Natural killer cell treated with Interleukin-12 subunit alpha and Interleukin-12 subunit beta and Interleukin-15 and Interleukin-18, amount 100 ng/mL, for 72 hours (primary cell): Measurements from ENCODE around the gene ANKK1. TPM values are rescaled to one million over a fixed set of nuclear protein-coding genes. Genes with fewer than 3 reads are reported as not detected.

Experiments
- ATAC-seq, 2 donors: fragments of 150-1000 bp; cut with Tn5 transposase in 1 of 2; sonication (Bioruptor Pico), chemical (Tn5 transposase) in 1 of 2; 2 replicates each; pipeline ENCODE4 v1.10.0; 2021
- DNase-seq: peaks from one replicate; pipeline ENCODE4 v3.0.0; 2022; ENCODE audit warnings: low spot score
- H3K27ac Mint-ChIP-seq, 2 donors: 1 replicate in 1 of 2; 2 replicates in 1 of 2; pipeline ENCODE4 v1.8.0; 2022; ENCODE audit warnings: mixed read lengths in 2 of 2, mild to moderate bottlenecking in 1 of 2, moderate library complexity in 1 of 2
- H3K27me3 Mint-ChIP-seq, 2 donors: 1 replicate in 1 of 2; 2 replicates in 1 of 2; pipeline ENCODE4 v1.8.0; 2022; ENCODE audit warnings: mixed read lengths in 2 of 2
- H3K36me3 Mint-ChIP-seq: one replicate; pipeline ENCODE4 v1.8.0; 2022; ENCODE audit warnings: mixed read lengths
- H3K4me1 Mint-ChIP-seq, 2 donors: 1 replicate in 1 of 2; 2 replicates in 1 of 2; pipeline ENCODE4 v1.8.0; 2022; ENCODE audit warnings: low read depth in 2 of 2, mixed read lengths in 2 of 2, mild to moderate bottlenecking in 1 of 2
- H3K4me3 Mint-ChIP-seq: one replicate; pipeline ENCODE4 v1.8.0; 2022; ENCODE audit warnings: mixed read lengths
- H3K9me3 Mint-ChIP-seq: 2 replicates; pipeline ENCODE4 v1.8.0; 2022; ENCODE audit warnings: mixed read lengths
- total RNA-seq, 2 donors: library from RNA; stranded (reverse); gene quantifications; one replicate each; pipeline ENCODE4 v1.2.3, GENCODE V29; 2022

The ANKK1 gene
- total RNA-seq, 2 donors from 2014 or later: 0.19 TPM; not detected in 1

DNA sequence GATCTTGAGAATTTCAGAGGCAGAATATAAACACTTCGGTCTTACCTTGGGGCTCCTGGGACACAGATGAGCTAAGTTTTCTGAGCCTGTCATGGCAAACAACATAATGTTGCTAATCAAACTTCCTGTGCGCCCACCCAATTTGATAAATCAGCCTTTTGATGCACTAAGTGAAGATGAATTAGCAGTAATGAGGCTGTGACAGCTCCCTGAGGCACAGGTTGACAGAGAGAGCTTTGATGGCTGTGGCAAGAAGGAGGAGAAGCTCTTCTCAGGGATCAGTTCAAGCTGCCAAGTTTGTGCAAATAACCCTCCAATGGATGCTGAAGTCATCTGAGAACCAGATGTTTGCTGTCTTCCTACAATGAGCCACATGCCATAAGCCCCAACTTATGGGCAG lies 53.2 kb downstream of the ANKK1 start:
- ATAC-seq: no peak
- H3K27ac Mint-ChIP-seq: no peak overlapping the region

DNA sequence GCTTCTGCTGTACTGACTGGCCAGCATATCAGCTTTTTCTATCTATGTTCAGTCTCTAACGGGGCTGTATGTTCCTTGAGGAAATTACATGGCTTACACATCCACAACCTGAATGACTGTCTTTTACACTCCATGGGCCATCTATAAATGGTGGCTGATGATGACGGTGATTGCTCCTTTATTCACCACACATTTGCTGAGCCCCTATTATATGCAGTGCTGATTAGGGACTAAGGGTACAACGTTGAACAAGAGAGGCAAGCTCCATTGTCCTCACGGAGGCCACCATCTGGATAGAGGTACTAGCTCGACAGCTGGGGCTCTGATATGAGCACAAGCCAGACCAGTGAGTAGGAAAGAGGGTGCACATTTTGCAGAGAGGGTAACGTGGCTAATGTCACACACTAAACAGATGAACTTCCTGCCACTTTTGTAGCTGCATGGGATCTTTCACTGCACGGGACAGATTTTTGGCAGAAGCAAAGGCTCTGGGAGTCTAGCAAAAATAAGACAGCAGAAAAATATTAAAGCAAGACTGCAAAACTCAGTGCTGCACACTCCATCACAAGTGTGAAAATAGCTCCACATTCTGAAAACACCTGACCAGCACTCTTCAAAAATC lies 57.0 kb downstream of the ANKK1 start:
- no peak for DNase-seq
- Mint-ChIP-seq H3K36me3 (no peaks in the 10 kb centered on the region), H3K27ac (no peak overlapping the region), H3K4me1 (peaks cover 0 to 7% of the 10 kb centered on the region in 2 donors), H3K9me3 (no peaks in the 10 kb centered on the region), H3K27me3 (peaks cover 19 to 27% of the 10 kb centered on the region in 2 donors), H3K4me3 (no peak overlapping the region)
- ATAC-seq: no peak

More for the DNA sequence above, 53.2 kb downstream of the ANKK1 start:
- Mint-ChIP-seq H3K36me3 (no peaks in the 10 kb centered on the region), H3K9me3 (no peaks in the 10 kb centered on the region), H3K27me3 (peaks cover 8 to 27% of the 10 kb centered on the region in 2 donors), H3K4me1 (no peaks in the 10 kb centered on the region), H3K4me3 (no peak overlapping the region)
- DNase-seq: no peak

DNA sequence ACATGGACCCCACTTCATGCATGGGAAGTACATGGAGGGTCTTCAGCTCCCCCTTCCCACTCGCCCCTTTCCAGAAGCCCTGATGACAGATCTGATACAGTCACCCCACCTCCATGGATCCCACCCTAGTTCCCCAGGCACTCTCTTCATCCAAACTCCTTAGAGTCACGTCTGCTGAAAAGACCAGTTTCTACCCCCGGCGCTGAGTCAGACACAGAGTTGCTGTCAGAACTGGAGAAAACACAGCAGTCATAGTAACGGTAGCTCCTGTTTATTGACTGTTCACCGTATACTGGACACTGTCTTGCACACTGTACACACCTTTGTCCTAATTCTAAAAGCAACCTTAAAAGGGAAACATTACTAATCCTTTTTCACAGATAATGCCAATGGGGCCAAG lies 58.5 kb downstream of the ANKK1 start:
- peaks cover 16 to 23% of the 10 kb centered on the region in 2 donors for H3K27me3 Mint-ChIP-seq
- no peaks in the 10 kb centered on the region for H3K36me3 Mint-ChIP-seq
- no peak overlapping the region for H3K27ac Mint-ChIP-seq
- no peaks in the 10 kb centered on the region for H3K9me3 Mint-ChIP-seq
- no peak overlapping the region for H3K4me3 Mint-ChIP-seq
- ATAC-seq (peak in 1 of 2 donors; percentile 70), DNase-seq (no peak)
- H3K4me1 Mint-ChIP-seq: peaks cover 0 to 7% of the 10 kb centered on the region in 2 donors

DNA sequence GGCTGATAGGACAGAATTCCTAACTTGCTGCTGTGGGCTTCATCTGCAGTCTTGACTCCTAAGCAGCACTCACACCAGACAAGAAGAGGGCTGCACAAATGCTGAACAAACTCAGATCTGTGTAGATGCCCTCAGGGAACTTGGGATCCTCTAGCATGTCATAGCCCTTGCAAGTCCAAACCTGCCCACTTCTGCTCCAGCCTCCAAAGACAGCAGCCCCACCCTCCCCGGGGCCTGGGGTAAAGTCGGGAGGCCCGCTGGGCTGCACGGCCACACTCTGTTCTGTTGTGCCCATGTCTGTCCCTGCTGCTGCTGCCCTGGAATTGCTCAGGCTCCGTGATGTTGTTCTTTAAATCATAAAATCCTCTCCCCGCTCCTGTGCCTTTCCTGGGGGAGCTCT lies 59.4 kb downstream of the ANKK1 start:
- Mint-ChIP-seq H3K4me1 (peaks cover 0 to 7% of the 10 kb centered on the region in 2 donors), H3K27ac (no peak overlapping the region), H3K36me3 (no peaks in the 10 kb centered on the region), H3K4me3 (no peak overlapping the region), H3K9me3 (no peaks in the 10 kb centered on the region), H3K27me3 (peaks cover 16 to 23% of the 10 kb centered on the region in 2 donors)
- DNase-seq (no peak), ATAC-seq (no peak)

DNA sequence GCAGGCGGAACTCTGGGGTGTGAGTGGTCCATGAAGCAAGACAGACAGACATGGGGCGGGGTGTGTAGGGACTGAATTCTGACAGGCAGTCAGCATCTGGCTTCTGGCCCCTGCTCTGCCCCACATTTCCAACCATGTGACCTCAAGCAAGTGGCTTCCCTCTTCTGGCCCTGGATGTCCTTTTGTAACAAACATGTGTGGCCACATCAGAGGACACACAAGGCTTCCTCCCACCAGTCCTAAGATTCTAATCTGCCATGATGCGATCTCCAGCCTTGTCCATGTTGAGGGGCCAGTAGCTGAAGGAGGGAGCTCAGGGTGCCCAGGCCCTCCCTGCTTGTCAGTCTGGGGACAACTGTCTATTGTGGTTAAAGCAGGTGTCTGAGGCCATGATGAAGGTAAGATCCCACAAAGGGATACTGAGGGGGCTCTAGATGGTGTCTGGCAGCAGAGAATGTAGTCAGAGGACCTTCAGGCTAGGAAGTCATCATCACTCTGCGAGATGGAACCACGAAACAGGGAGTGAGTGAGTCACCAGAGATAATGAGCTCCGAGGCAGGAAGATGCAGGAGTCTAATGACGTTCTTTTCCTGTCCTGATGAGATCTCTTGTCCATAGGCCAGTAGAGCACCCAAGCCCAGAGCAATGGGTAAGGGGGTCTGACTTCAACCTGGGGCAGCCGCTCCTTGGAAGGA lies 60.2 kb downstream of the ANKK1 start:
- Mint-ChIP-seq H3K4me1 (peaks cover 0 to 7% of the 10 kb centered on the region in 2 donors), H3K27ac (no peak overlapping the region), H3K27me3 (peaks cover 14 to 23% of the 10 kb centered on the region in 2 donors), H3K36me3 (no peaks in the 10 kb centered on the region), H3K4me3 (no peak overlapping the region), H3K9me3 (no peaks in the 10 kb centered on the region)
- no peak for DNase-seq
- ATAC-seq: no peak

DNA sequence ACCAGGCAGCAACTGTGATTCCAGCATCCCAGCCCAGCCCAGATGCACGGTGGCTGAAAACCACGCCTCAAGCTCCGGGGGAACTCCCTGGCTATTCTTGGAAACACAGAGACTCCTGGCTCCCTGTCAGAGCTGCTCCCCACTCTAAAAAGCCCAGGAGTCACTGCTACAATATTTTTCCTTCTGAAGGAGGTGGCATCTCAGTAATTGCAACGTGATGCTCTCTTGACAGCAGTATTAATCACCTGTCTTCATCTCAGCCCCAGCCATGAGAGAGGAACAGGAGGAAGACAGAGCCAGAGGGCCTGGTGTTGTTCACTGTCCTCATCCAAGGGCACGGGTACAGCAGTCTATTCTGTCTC lies 60.7 kb downstream of the ANKK1 start:
- Mint-ChIP-seq H3K36me3 (no peaks in the 10 kb centered on the region), H3K27me3 (peaks cover 16 to 23% of the 10 kb centered on the region in 2 donors), H3K4me1 (peaks cover 0 to 7% of the 10 kb centered on the region in 2 donors), H3K4me3 (no peak overlapping the region), H3K27ac (no peak overlapping the region), H3K9me3 (no peaks in the 10 kb centered on the region)
- no peak for DNase-seq
- ATAC-seq: no peak

DNA sequence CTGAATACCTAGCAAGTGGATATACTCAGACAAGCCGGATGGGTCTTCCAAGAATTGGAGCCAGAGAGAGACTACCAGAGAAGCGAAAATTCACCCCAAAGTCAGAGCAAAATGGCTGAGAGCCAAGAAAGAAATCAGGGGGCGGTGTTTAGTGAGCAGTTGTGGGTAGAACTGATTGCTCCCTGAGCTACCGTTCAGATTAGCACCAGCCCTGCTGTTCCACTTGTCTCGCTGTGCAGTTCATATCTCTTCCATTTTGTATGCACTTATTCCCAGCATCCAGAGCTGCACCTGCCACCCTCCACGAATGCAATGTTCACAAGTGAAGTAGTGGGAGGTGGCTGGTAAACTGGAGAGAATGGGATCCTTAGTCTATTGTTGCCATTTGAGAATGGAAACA lies 62.2 kb downstream of the ANKK1 start:
- H3K36me3 Mint-ChIP-seq: no peaks in the 10 kb centered on the region
- no peak overlapping the region for H3K27ac Mint-ChIP-seq
- no peak overlapping the region for H3K4me3 Mint-ChIP-seq
- peaks cover 0 to 7% of the 10 kb centered on the region in 2 donors for H3K4me1 Mint-ChIP-seq
- no peaks in the 10 kb centered on the region for H3K9me3 Mint-ChIP-seq
- DNase-seq (no peak), ATAC-seq (no peak)
- peaks cover 18 to 20% of the 10 kb centered on the region in 2 donors for H3K27me3 Mint-ChIP-seq

Other genes with a start within 250 kb of the ANKK1 start
- 10 to 100 TPM in 1 of 2 donors, 1 to 10 TPM in 1; 6.2 to 12.8 TPM for gene TTC12, start 73.2 kb upstream of the ANKK1 start, total RNA-seq
- gene DRD2, start 87.6 kb downstream of the ANKK1 start, total RNA-seq: not detected